GM18868 (cell line): ENCODE results near the gene CACNA1C.
A peak's percentile ranks its signal among the peaks of the same experiment; 100 is the strongest.

Experiments
- ATAC-seq: cut with Tn5 transposase; IDR thresholded peaks from one replicate; pipeline ENCODE4 v1.9.1; 2021; ENCODE audit warnings: mild to moderate bottlenecking, moderate library complexity; ENCODE audit not compliant: unreplicated experiment

CACNA1C gene

DNA sequence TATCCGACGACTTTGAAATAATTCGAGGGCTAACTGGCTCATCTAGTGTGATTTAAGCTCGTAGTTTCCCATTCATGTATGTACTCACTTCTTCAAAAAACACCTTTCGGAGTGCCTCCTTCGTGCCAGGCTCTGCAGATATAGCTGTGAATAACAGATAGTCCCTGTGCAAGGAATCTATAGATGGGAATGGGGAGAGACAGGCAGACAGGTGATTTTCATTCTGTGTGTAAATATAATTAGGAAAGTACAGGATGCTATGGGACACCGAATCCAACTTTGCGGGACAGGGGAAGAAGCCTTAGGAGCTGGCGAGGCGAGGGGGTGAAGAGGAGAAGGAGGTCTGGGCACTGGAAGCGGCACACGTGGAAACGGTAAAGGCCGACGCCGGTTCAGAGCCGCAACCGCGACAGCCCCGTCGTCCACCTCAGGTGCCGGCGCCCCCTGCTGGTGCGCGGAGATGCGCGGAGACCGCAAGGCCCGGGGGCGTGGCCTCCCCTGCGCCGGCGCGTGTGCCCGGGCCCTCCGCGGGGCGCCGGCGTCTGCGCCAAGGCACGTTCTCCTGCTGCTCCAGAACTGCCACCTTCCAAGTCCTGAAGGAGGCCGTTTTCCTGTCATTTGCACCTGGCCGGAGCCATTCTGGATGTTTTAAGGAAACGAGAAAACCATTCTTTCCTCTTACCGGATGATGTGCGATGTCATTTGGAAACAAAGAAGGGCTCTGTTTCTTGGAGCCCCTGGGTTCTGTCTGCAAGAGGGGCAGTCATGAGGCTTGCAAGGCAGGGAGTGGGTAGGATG is 18.0 kb upstream of the CACNA1C start:
- ATAC-seq, result peak; percentile 83

GRCh38 chr12:2035431-2036055 is 17.2 kb upstream of the CACNA1C start:
- no peak for ATAC-seq

GRCh38 chr12:2039034-2039433 is 13.8 kb upstream of the CACNA1C start:
- no peak for ATAC-seq

GRCh38 chr12:2043054-2043453 is 9.7 kb upstream of the CACNA1C start:
- ATAC-seq, result no peak

DNA sequence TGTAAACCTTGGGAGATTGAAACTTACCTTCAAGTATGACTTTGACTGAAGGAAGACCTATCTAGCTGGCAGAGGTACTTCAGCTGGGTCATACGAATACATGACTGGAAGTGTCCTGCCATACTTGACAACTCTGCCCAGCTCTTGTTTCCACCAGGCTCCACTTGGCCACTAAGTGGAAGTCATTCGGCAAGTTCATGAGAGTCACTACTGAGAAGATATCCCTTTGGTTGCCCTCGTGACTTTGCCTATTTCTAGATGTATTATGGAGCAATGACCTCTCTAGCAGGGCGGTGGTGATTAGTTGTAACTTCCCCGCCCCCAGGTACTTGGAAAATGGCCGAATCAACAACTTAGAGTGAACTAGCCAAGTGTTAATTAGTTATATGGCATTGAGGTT is 8.6 kb upstream of the CACNA1C start:
- no peak for ATAC-seq

DNA sequence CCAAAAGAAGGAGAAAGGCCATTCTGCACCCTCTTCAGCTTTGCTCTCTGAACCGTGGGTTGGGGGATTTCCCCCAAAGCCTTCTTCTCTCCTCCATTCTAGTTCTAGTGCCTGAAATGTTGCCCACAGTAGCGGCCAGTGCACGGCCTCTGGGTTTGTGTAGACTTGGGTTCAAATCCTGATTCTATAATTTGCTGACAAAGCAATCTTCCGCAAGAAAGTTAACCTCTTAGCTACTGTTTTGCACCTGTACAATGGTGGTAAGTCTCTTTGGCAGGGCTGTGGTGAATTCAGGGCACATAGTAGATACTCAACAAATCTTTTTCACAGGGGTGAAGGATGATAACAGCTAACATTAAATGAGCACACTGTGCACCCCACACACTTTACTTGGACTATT is 5.8 kb upstream of the CACNA1C start:
- ATAC-seq, result no peak

- no peak for ATAC-seq
Observed at GRCh38 chr12:2047752-2048151, 5.0 kb upstream of the CACNA1C start.

- no peak for ATAC-seq
Observed at GRCh38 chr12:2049604-2050540, 2.9 kb upstream of the CACNA1C start.

DNA sequence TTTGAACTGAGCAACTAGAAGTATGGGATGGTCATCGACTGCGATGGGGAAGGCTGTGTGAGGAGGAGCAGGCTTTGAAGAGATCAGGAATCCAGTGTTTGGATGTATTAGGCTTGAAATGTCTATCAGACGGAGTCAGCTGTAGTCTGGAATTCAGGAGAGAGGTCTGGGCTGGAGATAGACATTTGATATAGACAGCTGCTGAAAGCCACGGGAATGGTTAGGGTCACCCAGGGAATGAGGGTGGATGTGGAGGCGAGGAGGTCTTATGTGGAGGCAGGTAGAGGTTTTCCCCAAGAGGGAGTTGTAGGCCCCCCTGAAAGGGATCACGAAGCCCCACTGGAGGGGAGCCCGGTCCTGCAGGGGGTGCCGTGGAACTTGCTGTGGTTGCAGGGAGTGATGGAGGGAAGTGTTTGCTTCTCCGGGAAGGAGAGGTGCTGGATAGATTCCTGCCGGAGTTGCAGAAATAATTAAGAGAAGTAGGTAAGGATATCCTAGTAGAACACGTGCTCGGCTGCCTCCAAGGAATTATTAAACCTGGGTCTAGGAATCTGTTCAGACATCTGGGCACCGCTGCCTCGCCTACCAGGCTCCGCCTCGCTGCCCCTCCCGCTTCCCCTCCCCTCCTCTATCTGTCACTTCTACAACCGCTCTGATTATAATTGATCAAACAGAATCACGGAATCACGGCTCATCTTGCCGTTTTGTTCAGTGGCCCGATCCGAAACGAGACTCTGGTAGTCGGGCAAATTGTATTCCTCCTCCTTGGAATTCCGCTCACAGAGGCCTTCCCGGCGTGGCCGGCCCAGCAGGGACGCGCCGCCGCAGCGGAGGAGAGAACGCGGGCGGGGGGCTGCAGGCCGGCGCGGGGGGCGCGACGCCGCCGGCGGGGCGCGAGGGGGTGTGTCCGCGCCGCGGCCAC is 826 bp upstream of the CACNA1C start:
- no peak for ATAC-seq

GRCh38 chr12:2053691-2054090 is 904 bp downstream of the CACNA1C start:
- ATAC-seq, result no peak

DNA sequence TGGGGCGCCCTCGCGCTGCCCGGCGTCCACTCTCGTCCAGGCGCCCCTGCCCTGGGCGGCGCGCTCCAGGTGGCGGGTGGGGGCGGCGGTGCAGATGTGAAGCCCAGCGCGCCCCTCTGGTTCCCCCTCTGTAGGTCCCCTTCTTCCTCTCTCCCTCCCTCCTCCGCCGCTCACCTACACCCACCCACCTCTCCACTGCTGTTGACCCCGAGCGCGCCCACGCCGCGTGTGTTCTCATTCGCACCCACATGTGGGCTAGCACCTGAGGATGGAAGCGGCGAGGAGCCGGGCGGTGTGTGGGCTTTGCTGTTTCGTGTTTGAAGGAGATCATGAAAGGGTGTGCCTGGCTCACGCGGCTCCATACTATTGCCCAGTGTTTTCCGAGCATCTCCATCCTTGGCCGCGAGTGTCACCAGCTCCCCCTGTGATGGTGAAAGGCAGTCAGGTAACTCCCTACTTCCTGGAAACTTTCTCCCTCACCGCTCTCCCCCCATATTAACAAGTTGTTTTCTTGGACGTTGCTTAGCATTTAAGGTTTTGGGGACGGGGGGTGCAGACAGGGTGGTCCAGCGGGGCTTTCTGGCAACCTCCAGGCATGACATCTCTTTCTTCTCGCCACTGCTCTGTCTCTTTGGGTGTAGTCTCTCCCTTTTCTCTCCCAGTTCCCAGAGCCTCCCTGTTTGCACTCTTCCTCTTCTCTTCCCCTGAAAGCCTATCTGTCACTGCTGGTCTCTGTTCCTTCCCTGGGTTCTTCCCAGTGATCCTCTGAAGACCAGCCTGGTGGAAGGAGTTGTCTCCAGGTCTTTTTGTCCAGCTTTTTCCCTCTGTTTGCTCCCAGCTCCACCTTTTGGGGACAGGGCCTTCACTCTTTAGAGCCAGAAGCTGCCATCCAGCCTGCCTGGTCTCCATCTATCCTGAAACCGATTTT is 1.6 kb downstream of the CACNA1C start:
- ATAC-seq, result no peak

GRCh38 chr12:2057041-2057794 is 4.4 kb downstream of the CACNA1C start:
- no peak for ATAC-seq

- no peak for ATAC-seq
Observed at GRCh38 chr12:2057795-2058408, 5.1 kb downstream of the CACNA1C start.

DNA sequence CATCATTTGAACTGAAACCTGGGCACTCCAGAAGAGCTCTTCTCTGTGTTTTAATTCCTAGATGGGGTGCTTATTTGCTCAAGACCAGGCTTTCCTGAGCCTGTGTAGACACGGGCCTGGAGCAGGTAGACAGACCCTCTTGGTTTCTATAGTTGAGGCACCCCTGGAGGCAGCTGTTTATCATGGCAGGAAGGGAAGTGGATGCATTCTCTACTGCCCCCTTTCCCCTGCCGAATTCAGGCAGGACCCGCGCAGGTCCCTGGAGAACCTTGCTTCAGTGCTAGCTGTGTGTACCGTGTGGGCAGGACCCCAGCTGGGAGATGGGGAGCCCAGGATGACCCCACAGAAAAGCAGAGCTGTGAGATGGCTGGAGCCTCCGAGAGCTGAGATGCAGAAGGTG is 6.0 kb downstream of the CACNA1C start:
- ATAC-seq, result no peak

DNA sequence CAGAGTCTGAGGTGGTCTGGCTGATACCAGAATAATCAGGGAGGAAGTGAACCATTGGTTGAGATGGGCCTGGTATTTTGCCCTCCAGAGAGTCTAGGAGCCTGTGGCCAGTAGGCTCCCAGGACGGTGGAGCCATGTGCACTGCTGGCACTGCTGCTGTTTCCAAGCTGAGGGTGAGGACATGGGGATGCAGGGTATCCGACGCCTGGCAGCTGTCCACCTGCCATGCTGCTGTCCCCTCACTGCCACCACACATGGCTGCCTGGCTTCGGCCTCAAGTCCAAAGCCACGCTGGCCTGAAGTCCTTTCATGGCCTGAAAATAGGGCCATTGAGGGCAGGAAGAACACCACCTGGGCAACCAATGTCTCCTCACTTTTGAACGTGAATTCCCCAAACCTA is 8.6 kb downstream of the CACNA1C start:
- no peak for ATAC-seq

- no peak for ATAC-seq
Observed at GRCh38 chr12:2064071-2064507, 11.3 kb downstream of the CACNA1C start.

- no peak for ATAC-seq
Observed at GRCh38 chr12:2068653-2069052, 15.9 kb downstream of the CACNA1C start.

DNA sequence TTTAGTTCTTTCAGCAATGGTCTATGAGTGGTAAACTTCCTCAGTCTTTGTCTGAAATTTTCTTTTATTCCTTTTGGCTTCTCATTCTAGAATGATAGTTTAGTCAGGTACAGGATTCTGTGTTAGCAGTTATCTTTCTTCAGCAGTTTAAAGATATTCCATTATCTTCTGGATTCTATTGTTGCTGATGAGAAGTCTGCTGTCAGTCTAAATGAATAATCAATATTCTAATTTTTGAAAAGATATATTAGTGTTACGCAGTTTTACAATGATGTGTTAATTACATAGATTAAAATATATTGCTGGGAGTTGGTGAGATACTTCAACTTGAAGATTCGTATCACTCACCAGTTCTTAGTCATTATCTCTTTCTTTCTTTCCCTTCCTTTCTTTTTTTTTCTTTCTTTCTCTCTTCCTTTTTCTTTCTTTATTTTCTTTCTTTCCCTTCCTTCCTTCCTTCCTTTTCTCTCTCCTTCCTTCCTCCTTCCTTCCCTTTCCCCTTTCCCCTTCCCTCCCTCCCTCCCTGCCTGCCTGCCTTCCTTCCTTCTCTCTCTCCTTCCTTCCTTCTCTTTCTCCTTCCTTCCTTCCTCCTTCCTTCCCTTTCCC is 17.8 kb downstream of the CACNA1C start:
- no peak for ATAC-seq
